Measurements from ENCODE around the gene SLC6A16. TPM values are rescaled to one million over a fixed set of nuclear protein-coding genes. Genes with fewer than 3 reads are reported as not detected.

The SLC6A16 gene
- total and polyA plus RNA-seq, 7 donors = under 0.01 to 3.6 (median 1.2) TPM; not detected in 1

DNA sequence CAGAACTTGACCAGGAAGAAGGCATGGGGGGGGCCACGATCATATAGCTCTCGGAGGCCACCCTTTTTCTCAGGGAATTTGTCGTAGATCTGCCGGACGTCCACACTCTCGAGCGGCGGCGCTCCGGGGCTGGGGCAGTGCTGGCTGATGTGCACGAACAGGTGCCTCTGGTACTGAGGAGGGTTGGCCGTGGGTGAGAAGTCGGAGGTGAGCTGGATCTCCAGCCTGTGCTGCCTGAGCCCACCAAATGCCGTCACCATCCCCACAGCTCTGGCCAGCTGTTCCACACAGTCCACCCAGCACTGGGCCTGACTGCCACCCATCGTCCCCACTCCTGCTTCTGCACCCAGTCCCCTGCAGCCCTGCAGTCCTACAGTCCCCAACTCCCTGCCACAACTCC, 22.2 kb upstream of the SLC6A16 start:
- Histone ChIP-seq H3K9me3 (no peaks in the 10 kb centered on the region), H3K36me3 (peaks cover 43 to 100% (median 73%) of the 10 kb centered on the region in 4 donors), H3K27ac (no peak overlapping the region), H3K4me1 (no peaks in the 10 kb centered on the region), H3K4me3 (no peak overlapping the region), H3K27me3 (no peaks in the 10 kb centered on the region)
- TF ChIP-seq, protein P1, sequence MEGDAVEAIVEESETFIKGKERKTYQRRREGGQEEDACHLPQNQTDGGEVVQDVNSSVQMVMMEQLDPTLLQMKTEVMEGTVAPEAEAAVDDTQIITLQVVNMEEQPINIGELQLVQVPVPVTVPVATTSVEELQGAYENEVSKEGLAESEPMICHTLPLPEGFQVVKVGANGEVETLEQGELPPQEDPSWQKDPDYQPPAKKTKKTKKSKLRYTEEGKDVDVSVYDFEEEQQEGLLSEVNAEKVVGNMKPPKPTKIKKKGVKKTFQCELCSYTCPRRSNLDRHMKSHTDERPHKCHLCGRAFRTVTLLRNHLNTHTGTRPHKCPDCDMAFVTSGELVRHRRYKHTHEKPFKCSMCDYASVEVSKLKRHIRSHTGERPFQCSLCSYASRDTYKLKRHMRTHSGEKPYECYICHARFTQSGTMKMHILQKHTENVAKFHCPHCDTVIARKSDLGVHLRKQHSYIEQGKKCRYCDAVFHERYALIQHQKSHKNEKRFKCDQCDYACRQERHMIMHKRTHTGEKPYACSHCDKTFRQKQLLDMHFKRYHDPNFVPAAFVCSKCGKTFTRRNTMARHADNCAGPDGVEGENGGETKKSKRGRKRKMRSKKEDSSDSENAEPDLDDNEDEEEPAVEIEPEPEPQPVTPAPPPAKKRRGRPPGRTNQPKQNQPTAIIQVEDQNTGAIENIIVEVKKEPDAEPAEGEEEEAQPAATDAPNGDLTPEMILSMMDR (IDR thresholded peaks at IDR 0.05) = no peak
- TF ChIP-seq EP300 (IDR thresholded peaks at IDR 0.05) = no peak
- TF ChIP-seq POLR2AphosphoS5 (IDR thresholded peaks at IDR 0.05) = no peak
- TF ChIP-seq POLR2A (IDR thresholded peaks at IDR 0.05) = no peak
- DNase-seq = no peak
- WGBS, 2 donors = 96 to 97% methylated on average over 15 of the region's 15 CpGs
- intact Hi-C loops (cut with DNase I) = no loop called here

DNA sequence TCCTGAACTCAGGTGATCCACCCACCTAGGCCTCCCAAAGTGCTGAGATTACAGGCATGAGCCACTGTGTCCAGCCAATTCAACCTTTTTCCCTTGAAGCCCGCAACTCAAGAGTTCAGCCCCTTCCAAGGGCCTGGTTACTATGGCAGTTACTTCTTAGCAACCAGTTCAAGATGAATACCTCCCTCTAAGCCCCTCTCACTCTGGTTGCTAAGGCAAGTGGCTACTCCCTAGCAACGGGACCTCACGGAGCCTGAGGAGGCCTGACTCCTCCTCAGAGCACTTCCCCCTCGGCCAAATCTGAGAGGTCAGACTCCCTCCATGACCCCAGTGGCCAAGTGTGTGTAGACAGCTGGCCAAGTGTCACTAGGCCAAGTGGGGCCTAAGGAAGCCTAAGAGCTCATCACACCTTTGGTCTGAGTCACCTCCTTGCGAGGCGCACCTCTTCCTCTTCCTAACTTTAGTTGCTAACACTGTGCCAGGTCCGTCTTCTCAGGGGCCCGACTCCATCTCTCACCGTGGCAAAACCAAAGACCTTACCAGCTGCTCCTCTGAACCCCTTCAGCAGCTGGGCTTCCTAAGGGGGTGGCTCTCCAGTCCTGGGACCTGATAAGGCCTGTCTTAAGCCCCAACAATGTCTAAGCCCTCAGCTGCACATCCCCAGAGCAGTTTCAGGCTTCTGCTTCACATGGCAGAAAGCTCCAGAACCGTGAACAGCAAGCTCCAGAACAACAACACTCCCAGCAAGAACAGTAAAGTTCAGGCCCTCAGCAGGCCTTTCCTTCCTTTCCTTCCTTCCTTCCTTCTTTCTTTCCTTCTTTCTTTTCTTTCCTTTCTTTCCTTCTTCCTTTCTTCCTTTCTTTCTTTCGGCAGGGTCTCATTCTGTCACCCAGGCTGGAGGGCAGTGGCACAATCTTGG, 19.8 kb upstream of the SLC6A16 start:
- H3K27me3 ChIP-seq = no peaks in the 10 kb centered on the region
- H3K9me3 ChIP-seq = no peaks in the 10 kb centered on the region
- no peak overlapping the region for H3K27ac ChIP-seq
- TF ChIP-seq EP300 (IDR thresholded peaks at IDR 0.05) = no peak
- WGBS, 2 donors = 88 to 91% methylated on average over 11 of the region's 11 CpGs
- peaks cover 43 to 91% (median 71%) of the 10 kb centered on the region in 4 donors for H3K36me3 ChIP-seq
- H3K4me1 ChIP-seq = peaks cover 0 to 8% (median 5%) of the 10 kb centered on the region in 4 donors
- intact Hi-C loops (cut with DNase I) = no loop called here
- no peak for DNase-seq
- H3K4me3 ChIP-seq = no peak overlapping the region

DNA sequence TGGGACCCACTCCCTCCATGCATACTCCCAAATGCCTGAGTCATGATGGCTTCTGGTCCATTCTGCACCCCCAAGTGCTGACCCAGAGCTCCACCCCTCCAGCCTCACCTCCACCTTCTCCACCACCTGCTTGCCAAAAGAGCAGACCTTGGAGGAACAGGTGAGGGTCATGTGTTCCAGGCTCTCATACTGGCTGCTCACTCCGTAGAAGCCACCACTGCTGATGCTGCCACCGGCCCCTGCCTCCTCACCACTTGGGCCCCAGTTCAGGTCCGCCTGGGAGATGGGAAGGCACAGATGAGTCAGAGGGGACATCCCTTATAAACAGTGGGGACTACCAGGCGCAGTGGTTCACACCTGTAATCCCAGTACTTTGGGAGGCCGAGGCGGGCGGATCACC, 18.1 kb upstream of the SLC6A16 start:
- intact Hi-C loops (cut with DNase I) = no loop called here
- no peak for TF ChIP-seq POLR2AphosphoS5 (IDR thresholded peaks at IDR 0.05)
- TF ChIP-seq POLR2A (IDR thresholded peaks at IDR 0.05) = no peak
- no peak for TF ChIP-seq EP300 (IDR thresholded peaks at IDR 0.05)
- TF ChIP-seq, protein P1 (IDR thresholded peaks at IDR 0.05) = no peak
- peaks cover 28 to 75% (median 62%) of the 10 kb centered on the region in 4 donors for H3K36me3 ChIP-seq
- no peaks in the 10 kb centered on the region for H3K27me3 ChIP-seq
- H3K4me1 ChIP-seq = peaks cover 0 to 24% (median 21%) of the 10 kb centered on the region in 4 donors
- H3K9me3 ChIP-seq = no peaks in the 10 kb centered on the region
- no peak overlapping the region for H3K4me3 ChIP-seq
- DNase-seq = peak; percentile 52
- 89 to 94% methylated on average over 7 of the region's 7 CpGs for WGBS, 2 donors
- no peak overlapping the region for H3K27ac ChIP-seq

DNA sequence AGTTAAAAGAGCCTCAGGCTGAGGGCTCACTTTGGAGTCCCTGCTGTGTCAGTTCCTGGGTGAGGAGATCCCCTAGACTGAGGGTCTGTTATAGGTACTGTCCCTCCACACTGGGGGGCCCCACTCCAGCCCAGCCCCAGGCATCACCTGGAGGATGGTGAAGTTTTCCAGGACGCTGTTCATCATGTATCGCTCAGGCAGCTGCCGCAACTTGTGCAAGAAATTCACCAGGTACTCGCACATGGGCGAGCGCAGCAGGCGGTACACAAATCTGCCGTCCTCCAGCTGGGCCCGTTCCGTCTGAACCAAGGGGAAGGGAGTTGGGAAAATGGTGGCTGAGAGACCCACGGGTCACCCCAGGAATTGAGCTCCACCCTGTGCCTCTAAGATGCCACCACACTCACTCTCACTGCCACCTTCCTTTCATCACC, 17.3 kb upstream of the SLC6A16 start:
- no peaks in the 10 kb centered on the region for H3K9me3 ChIP-seq
- intact Hi-C loops (cut with DNase I) = no loop called here
- 90 to 92% methylated on average over 11 of the region's 11 CpGs for WGBS, 2 donors
- no peak overlapping the region for H3K4me3 ChIP-seq
- peaks cover 0 to 26% (median 22%) of the 10 kb centered on the region in 4 donors for H3K4me1 ChIP-seq
- no peaks in the 10 kb centered on the region for H3K27me3 ChIP-seq
- peaks cover 20 to 67% (median 55%) of the 10 kb centered on the region in 4 donors for H3K36me3 ChIP-seq
- TF ChIP-seq, protein P1 (IDR thresholded peaks at IDR 0.05) = no peak
- no peak for TF ChIP-seq POLR2AphosphoS5 (IDR thresholded peaks at IDR 0.05)
- no peak for TF ChIP-seq EP300 (IDR thresholded peaks at IDR 0.05)
- no peak for TF ChIP-seq POLR2A (IDR thresholded peaks at IDR 0.05)
- no peak overlapping the region for H3K27ac ChIP-seq
- peak; percentile 45 for DNase-seq

All from sigmoid colon (tissue), 7 donors.